GM23338 (cell line): ENCODE data around the gene COL16A1. TPM values are rescaled to one million over a fixed set of nuclear protein-coding genes. Genes with fewer than 3 reads are reported as not detected.

ENCODE experiments used
- ATAC-seq: fragments of 200-7000 bp; cut with Tn5 transposase; 3 replicates; pipeline ENCODE4 v1.9.1; 2020
- DNase-seq: peaks from one replicate; pipeline ENCODE4 v3.0.0-alpha.2; 2015; ENCODE audit warnings: low spot score
- H2AFZ ChIP-seq: fragments of 200-600 bp; sonication (generic); 2 replicates; pipeline ENCODE4 v1.8.0; 2016; ENCODE audit warnings: antibody characterized with exemption, mild to moderate bottlenecking, moderate library complexity
- H3F3A ChIP-seq: fragments of 200-600 bp; sonication (generic); replicated peaks from 2 replicates; pipeline ENCODE4 v1.8.0; 2017; ENCODE audit warnings: antibody characterized with exemption, mixed run types, low read depth
- H3K27ac ChIP-seq: fragments of 200-600 bp; sonication (generic); 2 replicates; pipeline ENCODE4 v1.6.1; 2016; ENCODE audit warnings: low read depth
- H3K27me3 ChIP-seq: fragments of 200-600 bp; sonication (generic); 2 replicates; pipeline ENCODE4 v1.8.0; 2016; ENCODE audit warnings: mild to moderate bottlenecking, mixed run types, moderate library complexity; ENCODE audit not compliant: insufficient read depth
- H3K36me3 ChIP-seq: fragments of 200-600 bp; sonication (generic); 2 replicates; pipeline ENCODE4 v1.8.0; 2016; ENCODE audit warnings: mild to moderate bottlenecking; ENCODE audit not compliant: insufficient read depth
- H3K4me1 ChIP-seq: fragments of 200-600 bp; sonication (generic); 2 replicates; pipeline ENCODE4 v1.8.0; 2016; ENCODE audit warnings: mild to moderate bottlenecking, moderate library complexity; ENCODE audit not compliant: insufficient read depth
- H3K4me2 ChIP-seq: fragments of 200-600 bp; sonication (generic); 2 replicates; pipeline ENCODE4 v1.7.1; 2017; ENCODE audit warnings: mixed run types
- H3K4me3 ChIP-seq: fragments of 200-600 bp; sonication (generic); 2 replicates; pipeline ENCODE4 v1.6.1; 2016; ENCODE audit warnings: mixed run types
- H3K79me2 ChIP-seq: fragments of 200-600 bp; sonication (generic); replicated peaks from 2 replicates; pipeline ENCODE4 v1.8.0; 2017; ENCODE audit warnings: mild to moderate bottlenecking; ENCODE audit not compliant: insufficient read depth
- H3K9me2 ChIP-seq: fragments of 200-600 bp; sonication (generic); 2 replicates; pipeline ENCODE4 v1.8.0; 2017; ENCODE audit not compliant: insufficient read depth
- H4K20me1 ChIP-seq: fragments of 200-600 bp; sonication (generic); replicated peaks from 2 replicates; pipeline ENCODE4 v1.8.0; 2017; ENCODE audit warnings: mild to moderate bottlenecking; ENCODE audit not compliant: insufficient read depth
- H3K27ac Mint-ChIP-seq: 2 replicates; pipeline ENCODE4 v1.8.0; 2020; ENCODE audit warnings: inconsistent platforms, mild to moderate bottlenecking, moderate library complexity, mixed read lengths
- H3K27me3 Mint-ChIP-seq: 3 replicates; pipeline ENCODE4 v1.8.0; 2022; ENCODE audit warnings: low read depth, mild to moderate bottlenecking, moderate library complexity, mixed read lengths, inconsistent platforms; ENCODE audit not compliant: insufficient read depth, poor library complexity
- H3K36me3 Mint-ChIP-seq: 3 replicates; pipeline ENCODE4 v1.8.0; 2021; ENCODE audit warnings: low read depth, mild to moderate bottlenecking, inconsistent platforms, moderate library complexity, mixed read lengths
- H3K4me1 Mint-ChIP-seq: 3 replicates; pipeline ENCODE4 v1.8.0; 2020; ENCODE audit warnings: mild to moderate bottlenecking, inconsistent platforms, mixed read lengths
- H3K4me3 Mint-ChIP-seq: 3 replicates; pipeline ENCODE4 v1.8.0; 2021; ENCODE audit warnings: moderate library complexity, mild to moderate bottlenecking, inconsistent platforms, mixed read lengths
- H3K9me3 Mint-ChIP-seq: 3 replicates; pipeline ENCODE4 v1.8.0; 2020; ENCODE audit warnings: moderate library complexity, mild to moderate bottlenecking, inconsistent platforms, mixed read lengths
- CREB1 ChIP-seq: fragments of 250-450 bp; sonication (Bioruptor Pico); IDR thresholded peaks from 2 replicates; pipeline ENCODE4 v1.5.0; 2020; ENCODE audit warnings: low read depth, mild to moderate bottlenecking, moderate library complexity
- EZH2 ChIP-seq: fragments of 200-600 bp; sonication (generic); IDR thresholded peaks from one replicate; pipeline ENCODE4 v1.8.0; 2017; ENCODE audit warnings: antibody characterized with exemption, mild to moderate bottlenecking, low read depth; ENCODE audit not compliant: unreplicated experiment
- EZH2phosphoT487 ChIP-seq: fragments of 200-600 bp; sonication (generic); IDR thresholded peaks from one replicate; pipeline ENCODE4 v1.8.1; 2018; ENCODE audit warnings: antibody characterized with exemption; ENCODE audit not compliant: unreplicated experiment
- JUNB ChIP-seq: IDR thresholded peaks from one replicate; pipeline ENCODE4 v1.6.1; 2016; ENCODE audit warnings: antibody characterized with exemption; ENCODE audit not compliant: unreplicated experiment
- NANOG ChIP-seq: IDR thresholded peaks from 2 replicates; pipeline ENCODE4 v1.6.1; 2016; ENCODE audit warnings: antibody characterized with exemption, borderline replicate concordance
- POLR2AphosphoS5 ChIP-seq: IDR thresholded peaks from 2 replicates; pipeline ENCODE4 v1.6.1; 2016; ENCODE audit warnings: antibody characterized with exemption, low read depth
- STAT1 ChIP-seq: IDR thresholded peaks from one replicate; pipeline ENCODE4 v1.6.1; 2016; ENCODE audit warnings: antibody characterized with exemption; ENCODE audit not compliant: unreplicated experiment
- ZNF114 ChIP-seq: fragments of 250-450 bp; sonication (Bioruptor Pico); IDR thresholded peaks from 2 replicates; pipeline ENCODE4 v1.5.0; 2020; ENCODE audit warnings: mild to moderate bottlenecking, moderate library complexity
- ZNF331 ChIP-seq: fragments of 250-450 bp; sonication (Bioruptor Pico); IDR thresholded peaks from 2 replicates; pipeline ENCODE4 v1.5.0; 2020; ENCODE audit warnings: low read depth, mild to moderate bottlenecking, moderate library complexity
- polyA plus RNA-seq: library from polyadenylated mRNA; unstranded; fragments of >200 nt; fragmentation: Nextera tagmentation; extraction: Ambion mirVana; gene quantifications from 2 replicates; pipeline ENCODE4 v1.2.1, GENCODE V29; 2016
- total RNA-seq: library from RNA; depleted of rRNA; stranded (reverse); fragments of >200 nt; shearing (Covaris generic); gene quantifications from 2 replicates; pipeline ENCODE4 v1.2.3, GENCODE V29; 2014
- TF ChIP-seq, protein P1 (sequence below): IDR thresholded peaks from one replicate; pipeline ENCODE4 v1.6.1; 2018; ENCODE audit warnings: antibody characterized with exemption; ENCODE audit not compliant: unreplicated experiment
- TF ChIP-seq, protein P2 (sequence below): fragments of 250-450 bp; sonication (Bioruptor Pico); IDR thresholded peaks from 2 replicates; pipeline ENCODE4 v1.5.0; 2020; ENCODE audit warnings: mild to moderate bottlenecking, moderate library complexity
- TF ChIP-seq, protein P3 (sequence below): IDR thresholded peaks from 2 replicates; pipeline ENCODE4 v1.6.1; 2016; ENCODE audit warnings: antibody characterized with exemption
- TF ChIP-seq, protein P4 (sequence below), 2 experiments: fragments of 200-600 bp in 1 of 2; sonication (generic) in 1 of 2; conservative IDR thresholded peaks; 2 replicates each; pipeline versions ENCODE4 v1.5.1 to v1.6.1; 2016 to 2017; ENCODE audit warnings: antibody characterized with exemption in 2 of 2, low read depth in 2 of 2, mild to moderate bottlenecking in 2 of 2, moderate library complexity in 1 of 2

Gene COL16A1
- total and polyA plus RNA-seq, 2 experiments from 2014 or later = 4.2 to 13.2 TPM

DNA sequence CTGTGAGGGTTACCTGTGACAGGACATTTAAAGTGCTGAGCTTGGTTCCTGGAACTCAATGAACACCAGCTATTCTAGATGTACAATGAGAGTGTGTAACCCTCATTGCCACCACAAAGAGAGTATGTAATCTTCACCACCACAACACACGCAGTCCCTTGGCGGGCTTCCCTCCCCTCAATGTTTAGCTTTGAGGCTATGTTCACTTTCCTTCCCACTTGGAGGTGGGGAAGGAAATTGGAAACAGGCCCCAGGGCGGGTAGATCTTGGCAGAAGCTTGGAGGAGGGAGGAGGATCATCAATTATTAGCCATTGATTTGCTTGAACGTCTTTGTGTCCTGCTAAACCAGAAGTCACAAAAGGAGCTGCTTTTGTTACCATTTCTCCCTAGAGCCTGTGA lies 8.3 kb upstream of the COL16A1 start:
- no peak overlapping the region for H3K4me2 ChIP-seq
- Mint-ChIP-seq H3K9me3 (no peaks in the 10 kb centered on the region), H3K27ac (no peak overlapping the region), H3K36me3 (no peaks in the 10 kb centered on the region), H3K4me1 (peaks cover 37% of the 10 kb centered on the region), H3K27me3 (peaks cover 11% of the 10 kb centered on the region), H3K4me3 (no peak overlapping the region)
- H3K4me3 ChIP-seq = no peak overlapping the region
- TF ChIP-seq, protein P1, sequence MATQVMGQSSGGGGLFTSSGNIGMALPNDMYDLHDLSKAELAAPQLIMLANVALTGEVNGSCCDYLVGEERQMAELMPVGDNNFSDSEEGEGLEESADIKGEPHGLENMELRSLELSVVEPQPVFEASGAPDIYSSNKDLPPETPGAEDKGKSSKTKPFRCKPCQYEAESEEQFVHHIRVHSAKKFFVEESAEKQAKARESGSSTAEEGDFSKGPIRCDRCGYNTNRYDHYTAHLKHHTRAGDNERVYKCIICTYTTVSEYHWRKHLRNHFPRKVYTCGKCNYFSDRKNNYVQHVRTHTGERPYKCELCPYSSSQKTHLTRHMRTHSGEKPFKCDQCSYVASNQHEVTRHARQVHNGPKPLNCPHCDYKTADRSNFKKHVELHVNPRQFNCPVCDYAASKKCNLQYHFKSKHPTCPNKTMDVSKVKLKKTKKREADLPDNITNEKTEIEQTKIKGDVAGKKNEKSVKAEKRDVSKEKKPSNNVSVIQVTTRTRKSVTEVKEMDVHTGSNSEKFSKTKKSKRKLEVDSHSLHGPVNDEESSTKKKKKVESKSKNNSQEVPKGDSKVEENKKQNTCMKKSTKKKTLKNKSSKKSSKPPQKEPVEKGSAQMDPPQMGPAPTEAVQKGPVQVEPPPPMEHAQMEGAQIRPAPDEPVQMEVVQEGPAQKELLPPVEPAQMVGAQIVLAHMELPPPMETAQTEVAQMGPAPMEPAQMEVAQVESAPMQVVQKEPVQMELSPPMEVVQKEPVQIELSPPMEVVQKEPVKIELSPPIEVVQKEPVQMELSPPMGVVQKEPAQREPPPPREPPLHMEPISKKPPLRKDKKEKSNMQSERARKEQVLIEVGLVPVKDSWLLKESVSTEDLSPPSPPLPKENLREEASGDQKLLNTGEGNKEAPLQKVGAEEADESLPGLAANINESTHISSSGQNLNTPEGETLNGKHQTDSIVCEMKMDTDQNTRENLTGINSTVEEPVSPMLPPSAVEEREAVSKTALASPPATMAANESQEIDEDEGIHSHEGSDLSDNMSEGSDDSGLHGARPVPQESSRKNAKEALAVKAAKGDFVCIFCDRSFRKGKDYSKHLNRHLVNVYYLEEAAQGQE = no peak
- TF ChIP-seq POLR2AphosphoS5 = no peak
- TF ChIP-seq NANOG = no peak
- TF ChIP-seq ZNF331 (CRISPR knock-in tag) = no peak
- TF ChIP-seq EZH2phosphoT487 = no peak
- TF ChIP-seq, protein P2, sequence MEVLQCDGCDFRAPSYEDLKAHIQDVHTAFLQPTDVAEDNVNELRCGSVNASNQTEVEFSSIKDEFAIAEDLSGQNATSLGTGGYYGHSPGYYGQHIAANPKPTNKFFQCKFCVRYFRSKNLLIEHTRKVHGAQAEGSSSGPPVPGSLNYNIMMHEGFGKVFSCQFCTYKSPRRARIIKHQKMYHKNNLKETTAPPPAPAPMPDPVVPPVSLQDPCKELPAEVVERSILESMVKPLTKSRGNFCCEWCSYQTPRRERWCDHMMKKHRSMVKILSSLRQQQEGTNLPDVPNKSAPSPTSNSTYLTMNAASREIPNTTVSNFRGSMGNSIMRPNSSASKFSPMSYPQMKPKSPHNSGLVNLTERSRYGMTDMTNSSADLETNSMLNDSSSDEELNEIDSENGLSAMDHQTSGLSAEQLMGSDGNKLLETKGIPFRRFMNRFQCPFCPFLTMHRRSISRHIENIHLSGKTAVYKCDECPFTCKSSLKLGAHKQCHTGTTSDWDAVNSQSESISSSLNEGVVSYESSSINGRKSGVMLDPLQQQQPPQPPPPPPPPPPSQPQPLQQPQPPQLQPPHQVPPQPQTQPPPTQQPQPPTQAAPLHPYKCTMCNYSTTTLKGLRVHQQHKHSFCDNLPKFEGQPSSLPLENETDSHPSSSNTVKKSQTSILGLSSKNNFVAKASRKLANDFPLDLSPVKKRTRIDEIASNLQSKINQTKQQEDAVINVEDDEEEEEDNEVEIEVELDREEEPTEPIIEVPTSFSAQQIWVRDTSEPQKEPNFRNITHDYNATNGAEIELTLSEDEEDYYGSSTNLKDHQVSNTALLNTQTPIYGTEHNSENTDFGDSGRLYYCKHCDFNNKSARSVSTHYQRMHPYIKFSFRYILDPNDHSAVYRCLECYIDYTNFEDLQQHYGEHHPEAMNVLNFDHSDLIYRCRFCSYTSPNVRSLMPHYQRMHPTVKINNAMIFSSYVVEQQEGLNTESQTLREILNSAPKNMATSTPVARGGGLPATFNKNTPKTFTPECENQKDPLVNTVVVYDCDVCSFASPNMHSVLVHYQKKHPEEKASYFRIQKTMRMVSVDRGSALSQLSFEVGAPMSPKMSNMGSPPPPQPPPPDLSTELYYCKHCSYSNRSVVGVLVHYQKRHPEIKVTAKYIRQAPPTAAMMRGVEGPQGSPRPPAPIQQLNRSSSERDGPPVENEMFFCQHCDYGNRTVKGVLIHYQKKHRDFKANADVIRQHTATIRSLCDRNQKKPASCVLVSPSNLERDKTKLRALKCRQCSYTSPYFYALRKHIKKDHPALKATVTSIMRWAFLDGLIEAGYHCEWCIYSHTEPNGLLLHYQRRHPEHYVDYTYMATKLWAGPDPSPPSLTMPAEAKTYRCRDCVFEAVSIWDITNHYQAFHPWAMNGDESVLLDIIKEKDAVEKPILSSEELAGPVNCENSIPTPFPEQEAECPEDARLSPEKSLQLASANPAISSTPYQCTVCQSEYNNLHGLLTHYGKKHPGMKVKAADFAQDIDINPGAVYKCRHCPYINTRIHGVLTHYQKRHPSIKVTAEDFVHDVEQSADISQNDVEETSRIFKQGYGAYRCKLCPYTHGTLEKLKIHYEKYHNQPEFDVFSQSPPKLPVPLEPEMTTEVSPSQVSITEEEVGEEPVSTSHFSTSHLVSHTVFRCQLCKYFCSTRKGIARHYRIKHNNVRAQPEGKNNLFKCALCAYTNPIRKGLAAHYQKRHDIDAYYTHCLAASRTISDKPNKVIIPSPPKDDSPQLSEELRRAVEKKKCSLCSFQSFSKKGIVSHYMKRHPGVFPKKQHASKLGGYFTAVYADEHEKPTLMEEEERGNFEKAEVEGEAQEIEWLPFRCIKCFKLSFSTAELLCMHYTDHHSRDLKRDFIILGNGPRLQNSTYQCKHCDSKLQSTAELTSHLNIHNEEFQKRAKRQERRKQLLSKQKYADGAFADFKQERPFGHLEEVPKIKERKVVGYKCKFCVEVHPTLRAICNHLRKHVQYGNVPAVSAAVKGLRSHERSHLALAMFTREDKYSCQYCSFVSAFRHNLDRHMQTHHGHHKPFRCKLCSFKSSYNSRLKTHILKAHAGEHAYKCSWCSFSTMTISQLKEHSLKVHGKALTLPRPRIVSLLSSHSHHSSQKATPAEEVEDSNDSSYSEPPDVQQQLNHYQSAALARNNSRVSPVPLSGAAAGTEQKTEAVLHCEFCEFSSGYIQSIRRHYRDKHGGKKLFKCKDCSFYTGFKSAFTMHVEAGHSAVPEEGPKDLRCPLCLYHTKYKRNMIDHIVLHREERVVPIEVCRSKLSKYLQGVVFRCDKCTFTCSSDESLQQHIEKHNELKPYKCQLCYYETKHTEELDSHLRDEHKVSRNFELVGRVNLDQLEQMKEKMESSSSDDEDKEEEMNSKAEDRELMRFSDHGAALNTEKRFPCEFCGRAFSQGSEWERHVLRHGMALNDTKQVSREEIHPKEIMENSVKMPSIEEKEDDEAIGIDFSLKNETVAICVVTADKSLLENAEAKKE (CRISPR knock-in tag) = no peak
- no peak for TF ChIP-seq JUNB
- TF ChIP-seq, protein P3, sequence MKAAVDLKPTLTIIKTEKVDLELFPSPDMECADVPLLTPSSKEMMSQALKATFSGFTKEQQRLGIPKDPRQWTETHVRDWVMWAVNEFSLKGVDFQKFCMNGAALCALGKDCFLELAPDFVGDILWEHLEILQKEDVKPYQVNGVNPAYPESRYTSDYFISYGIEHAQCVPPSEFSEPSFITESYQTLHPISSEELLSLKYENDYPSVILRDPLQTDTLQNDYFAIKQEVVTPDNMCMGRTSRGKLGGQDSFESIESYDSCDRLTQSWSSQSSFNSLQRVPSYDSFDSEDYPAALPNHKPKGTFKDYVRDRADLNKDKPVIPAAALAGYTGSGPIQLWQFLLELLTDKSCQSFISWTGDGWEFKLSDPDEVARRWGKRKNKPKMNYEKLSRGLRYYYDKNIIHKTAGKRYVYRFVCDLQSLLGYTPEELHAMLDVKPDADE = no peak
- TF ChIP-seq EZH2 = no peak
- no peak for TF ChIP-seq STAT1
- TF ChIP-seq, protein P4, sequence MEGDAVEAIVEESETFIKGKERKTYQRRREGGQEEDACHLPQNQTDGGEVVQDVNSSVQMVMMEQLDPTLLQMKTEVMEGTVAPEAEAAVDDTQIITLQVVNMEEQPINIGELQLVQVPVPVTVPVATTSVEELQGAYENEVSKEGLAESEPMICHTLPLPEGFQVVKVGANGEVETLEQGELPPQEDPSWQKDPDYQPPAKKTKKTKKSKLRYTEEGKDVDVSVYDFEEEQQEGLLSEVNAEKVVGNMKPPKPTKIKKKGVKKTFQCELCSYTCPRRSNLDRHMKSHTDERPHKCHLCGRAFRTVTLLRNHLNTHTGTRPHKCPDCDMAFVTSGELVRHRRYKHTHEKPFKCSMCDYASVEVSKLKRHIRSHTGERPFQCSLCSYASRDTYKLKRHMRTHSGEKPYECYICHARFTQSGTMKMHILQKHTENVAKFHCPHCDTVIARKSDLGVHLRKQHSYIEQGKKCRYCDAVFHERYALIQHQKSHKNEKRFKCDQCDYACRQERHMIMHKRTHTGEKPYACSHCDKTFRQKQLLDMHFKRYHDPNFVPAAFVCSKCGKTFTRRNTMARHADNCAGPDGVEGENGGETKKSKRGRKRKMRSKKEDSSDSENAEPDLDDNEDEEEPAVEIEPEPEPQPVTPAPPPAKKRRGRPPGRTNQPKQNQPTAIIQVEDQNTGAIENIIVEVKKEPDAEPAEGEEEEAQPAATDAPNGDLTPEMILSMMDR (conservative IDR thresholded peaks at IDR 0.05; ENCODE audit: low read depth in 2 of 2) = no peak
- no peak for TF ChIP-seq ZNF114 (CRISPR knock-in tag)
- TF ChIP-seq CREB1 = no peak
- no peak overlapping the region for H3K27ac ChIP-seq
- H3K9me2 ChIP-seq = no peaks in the 10 kb centered on the region
- no peak for ATAC-seq
- H3K36me3 ChIP-seq = no peaks in the 10 kb centered on the region
- no peaks in the 10 kb centered on the region for H4K20me1 ChIP-seq
- H3K79me2 ChIP-seq = no peaks in the 10 kb centered on the region
- H3F3A ChIP-seq = no peaks in the 10 kb centered on the region; the same call in none of the 2 replicates
- peaks cover 18% of the 10 kb centered on the region for H3K4me1 ChIP-seq
- peak overlapping the region; percentile 50; the same call in 1 of the 2 replicates for H2AFZ ChIP-seq
- no peak for DNase-seq
- no peaks in the 10 kb centered on the region for H3K27me3 ChIP-seq
